HG02623 (cell line): Measurements from ENCODE around the gene SIPA1L3.

ENCODE experiments used
- ATAC-seq: cut with Tn5 transposase; IDR thresholded peaks from one replicate; pipeline ENCODE4 v1.9.1; 2021; ENCODE audit warnings: moderate library complexity; ENCODE audit not compliant: unreplicated experiment

SIPA1L3 gene

DNA sequence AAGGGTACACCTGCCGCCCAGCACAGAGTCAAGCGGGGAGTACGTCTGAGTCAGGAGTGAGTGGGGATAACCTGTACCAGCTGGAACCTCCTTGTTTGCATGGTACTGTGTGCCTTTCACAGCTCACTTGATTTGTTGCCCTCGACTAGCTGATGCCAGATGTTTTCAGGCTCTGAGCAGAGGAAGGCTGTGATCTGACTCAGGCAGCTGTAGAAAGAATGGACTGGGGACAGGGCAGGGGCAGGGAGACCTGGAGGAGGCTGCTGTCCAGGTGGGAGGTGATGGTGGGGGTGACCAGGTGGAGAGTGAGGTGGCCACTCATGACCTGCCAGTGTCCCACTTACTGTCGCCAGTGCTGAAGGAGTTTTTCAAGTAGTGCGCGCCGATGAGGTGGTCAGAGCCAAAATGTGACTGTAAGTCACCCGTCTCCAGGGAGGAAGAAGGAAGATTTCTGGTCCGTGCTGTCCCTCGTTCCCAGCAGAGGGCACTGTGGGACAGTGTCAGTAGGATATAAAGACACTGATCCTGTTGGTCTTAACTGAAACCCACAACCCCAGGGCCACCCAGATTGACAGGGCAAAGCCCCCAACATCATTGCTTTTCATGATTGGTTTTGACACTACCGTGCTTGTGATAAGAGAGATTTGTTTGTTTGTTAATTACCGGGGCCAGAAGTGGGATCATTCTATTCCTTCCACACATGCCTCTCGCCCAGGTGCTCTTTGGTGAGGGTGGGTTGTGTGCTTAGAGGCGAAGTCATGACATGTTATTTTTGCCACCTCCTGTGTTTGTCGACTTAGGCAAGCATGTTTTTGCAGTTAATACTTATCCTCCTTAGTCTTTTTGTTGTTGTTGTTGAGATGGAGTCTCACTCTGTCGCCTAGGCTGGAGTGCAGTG, 188.7 kb downstream of the SIPA1L3 start:
- ATAC-seq = no peak

DNA sequence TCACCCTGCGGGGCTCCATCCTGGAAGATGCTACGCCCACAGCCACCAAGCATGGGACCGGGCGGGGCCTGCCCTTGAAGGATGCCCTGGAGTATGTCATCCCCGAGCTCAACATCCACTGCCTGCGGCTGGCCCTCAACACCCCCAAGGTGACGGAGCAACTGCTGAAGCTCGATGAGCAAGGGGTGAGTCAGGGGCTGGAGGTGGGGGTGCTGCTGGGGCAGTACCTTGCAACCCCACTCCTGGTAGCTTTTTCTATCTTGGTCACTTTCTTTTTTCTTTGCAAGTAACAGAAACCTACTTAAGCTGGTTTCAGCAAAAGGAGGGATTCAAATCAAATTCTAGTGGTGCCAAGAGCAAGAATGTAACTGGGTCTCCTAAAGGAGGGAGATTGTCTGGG, 193.0 kb downstream of the SIPA1L3 start:
- ATAC-seq = no peak

DNA sequence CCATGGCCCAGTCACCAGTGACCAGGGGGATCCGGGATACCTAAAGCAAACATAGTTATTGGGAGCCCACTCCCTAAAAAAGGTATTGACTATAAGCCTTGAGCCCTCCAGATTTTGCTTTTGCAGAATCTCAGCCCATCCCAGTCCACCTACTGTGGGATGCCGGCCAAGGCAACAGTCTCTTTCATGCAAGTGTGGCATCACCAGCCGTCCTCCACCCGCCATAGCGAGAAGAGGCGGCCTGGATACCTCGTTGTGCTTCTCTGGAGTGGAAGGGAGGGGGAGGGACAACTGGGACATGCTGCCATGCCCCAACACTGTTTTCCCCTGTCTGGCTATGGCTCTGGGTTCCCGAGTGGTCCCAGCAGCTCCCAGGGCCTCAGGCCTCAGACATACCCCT, 193.6 kb downstream of the SIPA1L3 start:
- ATAC-seq = no peak

DNA sequence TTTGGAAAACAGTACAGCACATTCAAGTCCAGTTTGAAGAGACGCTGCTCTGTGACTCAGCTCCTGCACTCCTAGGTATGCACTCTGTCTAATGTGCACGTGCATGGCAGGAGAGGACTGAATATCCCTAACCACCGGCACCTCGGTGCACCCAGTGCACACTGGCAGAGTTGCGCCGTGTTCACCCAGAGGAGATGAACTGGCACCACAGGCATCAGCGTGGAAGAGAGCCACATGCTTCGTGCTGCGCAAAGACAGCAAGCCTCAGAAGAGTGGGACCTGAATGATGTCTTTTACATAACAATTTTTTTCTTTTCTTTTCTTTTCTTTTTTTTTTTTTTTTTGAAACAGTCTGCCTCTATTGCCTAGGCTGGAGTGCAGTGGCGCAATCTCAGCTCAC, 194.7 kb downstream of the SIPA1L3 start:
- ATAC-seq = no peak

DNA sequence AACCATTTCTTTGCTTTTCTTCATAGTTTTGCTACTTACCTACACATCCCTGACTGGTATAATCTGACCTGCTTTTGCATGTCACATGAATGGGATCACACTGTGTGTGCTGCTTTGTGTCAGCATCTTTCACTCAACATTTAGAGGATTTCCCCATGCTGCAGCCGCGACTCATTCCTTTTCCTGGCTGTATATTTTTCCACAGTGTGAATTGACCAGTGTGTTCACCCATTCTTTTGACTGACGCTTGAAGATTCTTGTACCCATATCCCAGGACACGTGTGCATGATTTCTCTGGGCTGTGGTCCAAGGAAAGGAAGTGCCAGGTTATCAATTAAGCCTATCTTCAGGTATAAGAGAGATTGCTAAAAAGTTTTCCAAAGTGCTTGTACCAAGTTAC, 198.6 kb downstream of the SIPA1L3 start:
- no peak for ATAC-seq

DNA sequence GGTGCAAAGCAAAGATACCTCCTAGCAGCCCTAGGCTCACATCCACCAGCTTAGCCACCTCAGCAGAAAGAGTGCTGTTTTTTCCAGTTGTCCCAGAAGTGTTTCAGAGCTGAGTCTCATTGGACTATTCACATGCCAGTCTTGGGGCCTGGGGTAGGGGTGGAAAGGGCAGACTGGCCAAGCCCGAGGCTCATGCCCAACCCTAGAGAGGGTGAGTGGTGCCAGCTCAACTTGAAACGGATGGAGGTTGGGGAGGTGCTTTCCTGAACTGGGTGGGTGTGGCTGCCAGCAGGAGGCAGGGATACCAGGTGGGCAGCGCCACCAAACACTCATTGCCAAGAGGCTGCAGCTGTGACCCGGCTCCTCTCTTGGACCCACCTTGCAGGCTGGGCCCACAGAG, 200.1 kb downstream of the SIPA1L3 start:
- ATAC-seq = no peak

DNA sequence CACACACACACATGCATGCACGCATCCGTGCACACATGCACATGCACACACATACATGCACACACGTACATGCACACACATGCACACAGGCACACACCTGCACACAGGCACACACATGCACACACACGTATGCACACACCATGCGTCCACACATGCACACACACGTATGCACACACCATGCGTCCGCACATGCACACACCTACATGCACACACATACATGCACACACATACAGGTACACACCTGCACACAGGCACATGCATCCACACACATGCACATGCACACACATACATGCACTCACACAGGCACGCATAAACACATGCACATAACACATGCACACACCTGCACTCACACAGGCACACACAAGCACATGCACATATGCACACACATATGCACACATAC, 204.9 kb downstream of the SIPA1L3 start:
- no peak for ATAC-seq

DNA sequence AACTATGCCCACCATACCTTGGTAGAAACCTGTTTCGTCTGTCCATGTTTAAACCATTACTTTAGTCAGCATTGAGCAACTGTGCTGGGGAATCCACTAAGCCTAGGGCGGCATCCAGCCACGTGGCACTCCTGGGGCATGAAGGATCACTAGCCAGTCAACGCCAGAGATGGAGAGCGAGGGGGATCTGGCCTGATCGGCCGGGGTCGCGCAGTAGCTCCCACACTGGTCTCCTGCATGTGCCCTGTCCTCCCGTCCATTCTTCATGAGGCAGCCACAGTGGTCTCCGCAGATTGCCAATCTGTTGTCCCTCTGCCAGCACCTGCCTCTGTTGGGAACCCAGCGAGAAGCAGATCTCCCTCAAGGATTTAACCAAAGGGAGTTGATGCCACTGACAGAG, 207.6 kb downstream of the SIPA1L3 start:
- no peak for ATAC-seq

DNA sequence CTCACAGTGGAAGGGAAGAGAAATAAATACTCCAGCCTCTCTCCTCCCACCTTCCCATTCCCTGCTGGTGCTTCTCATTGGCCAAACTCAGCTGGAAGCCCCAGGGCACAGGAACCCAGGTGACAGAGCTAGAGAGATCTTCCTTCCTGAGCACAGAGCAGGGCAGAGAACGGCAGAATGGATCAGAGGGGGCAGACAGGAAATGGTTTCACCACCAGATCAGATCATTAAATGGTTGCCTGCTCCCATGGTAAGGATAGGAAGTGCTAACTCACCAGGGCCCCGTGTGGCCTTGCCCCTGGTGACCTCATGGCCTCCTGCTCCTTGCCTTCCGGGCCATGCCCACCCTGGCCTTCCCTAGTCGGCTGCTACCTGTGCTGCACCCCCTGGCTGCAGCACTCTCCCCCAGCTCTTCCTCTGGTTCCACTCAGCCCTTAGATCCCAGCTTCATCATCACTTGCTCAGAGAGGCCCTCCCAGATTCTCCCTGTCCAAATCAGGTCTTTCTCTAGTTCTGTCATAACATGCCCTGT, 208.3 kb downstream of the SIPA1L3 start:
- ATAC-seq = no peak

DNA sequence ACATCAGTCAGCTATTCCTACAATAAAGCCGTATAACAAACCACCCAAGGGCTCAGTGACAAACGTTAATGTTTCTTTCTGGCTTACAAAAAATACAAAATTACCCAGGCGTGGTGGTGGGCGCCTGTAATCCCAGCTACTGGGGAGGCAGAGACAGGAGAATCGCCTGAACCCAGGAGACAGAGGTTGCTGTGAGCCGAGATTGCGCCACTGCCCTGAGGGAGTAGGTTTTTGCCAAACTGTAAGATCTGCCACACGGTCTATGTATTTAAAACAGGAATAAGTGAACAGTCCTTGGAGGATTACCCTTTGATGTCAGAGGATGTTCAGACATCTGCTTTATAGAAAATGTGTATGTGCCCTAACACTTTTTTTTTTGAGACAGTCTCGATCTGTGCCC, 211.2 kb downstream of the SIPA1L3 start:
- ATAC-seq = no peak

DNA sequence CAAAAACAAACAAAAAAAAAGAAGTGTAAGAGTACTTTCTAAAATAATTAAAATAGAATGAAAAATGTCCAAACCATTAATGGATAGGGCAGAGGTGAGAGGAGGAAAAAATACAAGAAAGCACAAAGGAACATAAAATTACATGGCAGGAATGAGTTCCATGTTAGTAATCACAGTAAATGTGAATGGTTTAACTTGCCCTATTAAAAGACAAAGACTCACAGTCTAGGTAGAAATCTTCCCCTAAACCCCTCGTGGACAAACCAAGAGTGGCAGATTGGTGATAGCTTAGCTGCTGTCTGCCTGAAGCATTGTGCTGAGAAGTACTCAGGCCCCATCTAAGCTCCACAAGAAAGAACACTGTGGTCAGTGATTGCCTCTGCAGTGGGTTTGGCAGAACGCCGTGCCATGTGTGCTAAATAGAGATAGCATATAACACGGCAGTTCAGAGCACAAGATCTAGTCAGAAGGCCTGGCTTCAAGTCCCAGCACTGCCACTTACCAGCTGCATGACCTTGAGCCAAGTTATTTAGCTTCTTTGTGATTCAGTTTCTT, 213.5 kb downstream of the SIPA1L3 start:
- no peak for ATAC-seq

DNA sequence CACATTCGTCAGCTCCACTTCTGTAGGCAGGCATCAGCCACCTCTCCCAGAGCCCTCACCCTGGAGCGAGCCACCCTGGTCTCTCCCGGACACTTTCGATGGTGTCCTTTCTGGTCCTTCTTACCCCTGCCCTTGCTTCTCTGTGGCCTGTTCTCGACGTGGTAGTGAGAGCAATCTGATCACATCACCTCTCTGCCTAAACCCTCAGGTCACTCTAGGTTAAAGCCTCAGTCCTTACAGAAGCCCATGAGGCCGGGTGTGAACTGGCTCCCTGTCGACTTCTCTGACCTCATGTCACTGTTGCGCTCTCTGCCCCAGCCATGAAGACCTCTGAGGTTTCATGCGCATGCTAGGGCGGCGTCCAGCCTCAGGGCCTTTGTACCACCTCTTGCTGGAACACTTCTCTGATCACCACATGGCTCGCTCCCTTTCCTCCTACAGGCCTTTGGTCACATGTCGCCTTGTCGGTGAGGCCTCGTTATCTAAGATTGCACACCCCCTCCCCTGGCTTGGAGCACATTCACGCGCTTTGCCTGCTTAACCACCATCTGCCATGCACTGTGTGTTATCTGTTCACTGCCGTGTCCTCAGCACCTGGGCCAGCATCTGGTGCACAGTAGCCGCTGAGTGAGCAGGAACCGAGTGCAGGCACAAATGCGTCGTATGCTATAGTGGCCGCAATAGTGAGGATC, 215.5 kb downstream of the SIPA1L3 start:
- ATAC-seq = no peak

DNA sequence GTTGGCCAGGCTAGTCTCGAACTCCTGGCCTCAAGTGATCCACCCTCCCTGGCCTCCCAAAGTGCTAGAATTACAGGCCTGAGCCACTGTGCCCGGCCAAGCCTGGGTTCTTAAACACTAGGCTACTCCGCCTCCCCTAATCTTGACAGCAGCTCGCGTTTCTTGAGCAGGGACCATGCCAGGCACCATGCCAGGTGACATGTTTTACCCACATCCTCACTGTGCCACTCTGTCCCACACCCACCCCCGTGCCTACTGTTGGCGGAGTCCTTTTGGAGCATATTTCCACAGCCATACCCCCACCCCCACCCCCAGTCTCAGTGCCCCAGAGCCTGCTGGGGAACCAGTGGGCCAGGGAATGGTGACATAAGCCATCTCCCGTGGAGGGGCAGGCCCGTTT, 218.2 kb downstream of the SIPA1L3 start:
- no peak for ATAC-seq

DNA sequence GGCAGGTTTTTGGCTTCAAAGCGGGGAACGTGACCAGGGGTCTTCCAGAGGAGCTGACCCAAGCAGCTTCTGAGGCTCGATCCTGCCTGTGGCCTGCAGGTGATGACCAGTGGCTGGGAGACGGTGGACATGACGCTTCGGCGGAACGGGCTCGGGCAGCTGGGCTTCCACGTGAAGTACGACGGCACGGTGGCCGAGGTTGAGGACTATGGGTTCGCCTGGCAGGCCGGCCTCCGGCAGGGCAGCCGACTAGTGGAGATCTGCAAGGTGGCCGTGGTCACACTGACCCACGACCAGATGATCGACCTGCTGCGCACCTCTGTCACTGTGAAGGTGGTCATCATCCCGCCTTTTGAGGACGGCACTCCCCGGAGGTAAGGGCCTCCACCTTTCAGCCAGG, 223.4 kb downstream of the SIPA1L3 start:
- ATAC-seq = no peak

DNA sequence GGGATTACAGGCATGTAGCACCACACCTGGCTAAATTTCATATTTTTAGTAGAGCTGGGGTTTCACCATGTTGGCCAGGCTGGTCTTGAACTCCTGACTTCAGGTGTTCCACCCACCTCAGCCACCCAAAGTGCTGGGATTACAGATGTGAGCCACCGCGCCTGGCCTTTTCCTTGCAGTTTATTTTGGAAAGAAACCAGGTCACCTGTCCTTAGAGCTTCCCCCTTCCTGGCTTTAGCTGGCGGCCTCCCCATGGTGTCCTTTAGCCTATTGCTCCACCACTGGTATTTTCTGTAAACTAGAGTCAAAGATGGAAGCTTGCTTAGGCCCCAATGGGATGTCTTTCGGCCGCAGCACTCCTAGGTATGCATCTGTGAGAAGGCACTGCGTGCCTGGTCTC, 225.8 kb downstream of the SIPA1L3 start:
- ATAC-seq = no peak

DNA sequence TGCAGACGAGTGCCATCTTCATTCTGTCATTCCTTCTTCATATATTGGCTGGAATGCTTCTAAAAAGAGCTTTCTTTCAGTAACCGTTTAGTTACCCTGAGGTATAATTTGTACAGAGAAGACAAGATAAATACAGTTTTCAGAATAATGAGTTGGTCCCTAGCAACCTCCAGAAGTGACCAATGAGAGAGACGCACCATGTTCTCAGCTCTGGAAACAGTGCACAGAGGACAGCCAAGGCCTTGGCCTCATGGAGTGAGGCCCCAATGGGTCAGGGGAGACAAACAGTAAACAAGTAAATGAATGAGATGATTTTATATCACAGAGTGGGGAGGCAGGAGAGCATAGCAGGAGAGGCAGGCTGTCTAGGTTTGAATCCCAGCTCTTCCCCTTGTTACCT, 226.3 kb downstream of the SIPA1L3 start:
- no peak for ATAC-seq

DNA sequence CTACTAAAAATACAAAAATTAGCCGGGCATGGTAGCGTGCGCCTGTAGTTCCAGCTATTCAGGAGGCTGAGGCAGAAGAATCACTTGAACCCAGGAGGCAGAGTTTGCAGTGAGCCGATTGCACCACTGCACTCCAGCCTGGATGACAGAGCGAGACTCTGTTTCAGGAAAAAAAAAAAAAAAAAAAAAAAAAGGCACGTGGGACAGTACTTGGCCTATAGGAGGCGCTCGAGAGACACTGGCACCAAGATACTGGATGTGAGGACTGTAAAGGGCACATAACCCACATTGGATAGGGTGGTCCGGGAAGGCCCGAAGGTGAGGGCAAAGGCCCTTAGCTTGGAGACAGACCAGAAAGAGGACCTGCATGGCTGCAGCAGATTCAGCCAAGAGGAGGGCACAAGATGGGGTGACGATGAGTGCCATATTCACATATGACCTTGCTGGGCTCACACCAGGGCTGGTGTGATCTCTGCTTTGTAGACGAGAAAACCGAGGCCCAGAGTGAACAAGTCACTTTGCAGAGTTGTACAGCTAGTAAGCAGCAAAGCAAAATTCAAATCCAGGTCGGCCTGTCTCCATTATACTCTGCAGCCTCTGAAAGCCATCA, 227.6 kb downstream of the SIPA1L3 start:
- ATAC-seq = no peak

DNA sequence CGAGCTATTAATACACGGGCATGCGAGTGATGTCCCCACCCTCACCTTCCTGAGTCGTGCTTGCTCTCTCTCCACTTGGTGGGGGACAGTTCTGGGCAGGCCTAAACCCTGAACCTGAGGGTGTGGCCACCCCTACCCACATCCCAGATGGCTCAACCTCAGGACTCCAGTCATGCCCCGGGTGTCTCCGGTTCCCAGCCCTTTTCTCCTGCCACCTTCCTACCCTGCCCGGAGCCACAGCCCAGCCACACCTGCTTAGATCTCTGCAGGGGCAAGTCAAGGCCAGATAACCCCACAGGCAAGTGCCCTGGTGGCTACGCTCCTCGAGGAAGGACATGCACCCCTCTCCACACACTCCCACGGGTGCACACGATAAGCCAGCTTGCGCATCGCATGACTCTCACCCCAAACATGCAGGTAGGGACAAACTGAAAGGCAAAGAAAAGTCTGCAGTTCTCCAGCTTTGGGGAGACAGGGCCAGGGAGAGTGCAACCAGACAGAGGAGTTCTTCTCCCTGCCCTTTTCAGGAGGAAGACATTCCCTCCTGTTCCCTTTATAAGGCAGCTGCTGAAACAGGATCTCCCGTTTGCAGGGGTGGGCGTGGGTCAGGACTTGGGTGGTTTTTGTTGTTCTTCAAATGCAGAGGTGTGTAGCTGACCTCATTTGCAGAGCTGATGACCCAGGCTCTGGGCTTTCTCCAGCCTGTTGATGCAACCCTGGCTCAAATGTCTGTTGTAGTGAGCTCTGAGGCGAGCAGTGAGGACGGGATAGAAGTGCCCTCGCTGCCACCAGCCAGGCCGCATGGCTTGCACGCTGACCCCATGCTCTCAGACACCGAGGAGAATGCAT, 228.4 kb downstream of the SIPA1L3 start:
- ATAC-seq = no peak

DNA sequence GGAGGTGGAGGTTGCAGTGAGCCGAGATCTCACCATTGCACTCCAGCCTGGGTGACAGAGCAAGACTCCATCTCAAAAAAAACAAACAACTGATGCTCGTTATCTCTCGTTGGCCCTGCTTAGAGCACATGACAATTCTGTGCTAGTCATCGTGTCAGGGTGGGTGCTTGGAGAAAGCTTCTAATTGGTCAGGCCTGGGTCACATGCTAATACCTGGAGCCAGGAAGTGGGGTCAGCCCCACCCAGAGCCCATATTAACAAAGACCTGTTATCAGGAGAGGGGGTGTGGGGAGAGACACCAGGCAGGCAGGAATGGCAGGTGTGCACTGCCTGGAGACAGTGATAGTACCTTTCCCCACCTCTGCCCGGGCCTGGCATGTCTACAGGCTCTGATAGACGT, 232.1 kb downstream of the SIPA1L3 start:
- no peak for ATAC-seq

DNA sequence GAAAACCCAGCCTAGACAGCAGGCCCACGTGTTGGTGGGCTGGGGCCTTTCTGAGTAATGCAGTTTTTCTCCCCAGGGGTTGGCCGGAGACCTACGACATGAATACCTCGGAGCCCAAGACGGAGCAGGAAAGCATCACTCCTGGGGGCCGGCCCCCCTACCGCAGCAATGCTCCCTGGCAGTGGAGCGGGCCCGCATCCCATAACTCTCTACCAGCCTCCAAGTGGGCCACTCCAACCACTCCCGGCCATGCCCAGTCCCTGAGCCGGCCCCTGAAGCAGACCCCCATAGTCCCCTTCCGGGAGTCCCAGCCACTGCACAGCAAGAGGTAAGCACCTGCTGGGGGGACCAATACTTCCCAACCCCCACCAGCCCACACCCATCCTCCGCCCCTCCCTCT, 234.1 kb downstream of the SIPA1L3 start:
- ATAC-seq = no peak
